Activated naive CD8-positive, alpha-beta T cell treated with anti-CD3 and anti-CD28 coated beads, Interleukin-2, amount 50 U/mL, for 16 hours (primary cell): ENCODE results near the gene SNX11.

ENCODE experiments used
- DNase-seq: peaks from one replicate; pipeline ENCODE4 v3.0.0-alpha.2; 2020; ENCODE audit warnings: low read depth, low spot score

Gene SNX11

DNA sequence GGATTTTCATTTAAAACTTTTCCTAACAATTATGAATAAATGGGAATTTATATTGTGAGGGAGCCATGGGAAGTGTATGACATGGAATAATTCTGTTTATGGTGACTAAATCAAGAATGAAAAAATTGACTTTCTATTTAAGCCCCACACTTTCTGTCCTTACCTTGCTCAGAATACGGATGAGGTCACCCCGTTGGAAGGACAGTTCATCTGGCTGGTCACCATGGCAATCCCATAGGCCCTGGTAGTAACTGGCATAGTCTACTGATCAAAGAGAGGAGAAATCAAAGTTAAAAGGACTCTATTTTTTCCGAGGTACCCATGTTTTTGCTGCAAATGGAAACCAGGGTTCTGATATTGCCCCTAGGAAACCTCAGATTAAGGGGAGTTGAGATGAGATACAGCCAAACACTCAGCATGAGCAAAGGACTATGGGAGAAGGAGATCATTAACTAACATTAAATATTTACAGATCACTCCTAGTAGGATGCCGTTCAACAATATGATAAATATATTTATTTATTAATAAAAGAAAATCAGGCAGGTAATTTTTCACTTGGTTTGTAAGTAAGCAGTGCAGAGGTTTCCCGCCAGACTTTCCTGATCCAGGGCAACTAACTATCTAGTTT lies 54.9 kb downstream of the SNX11 start:
- DNase-seq: no peak

DNA sequence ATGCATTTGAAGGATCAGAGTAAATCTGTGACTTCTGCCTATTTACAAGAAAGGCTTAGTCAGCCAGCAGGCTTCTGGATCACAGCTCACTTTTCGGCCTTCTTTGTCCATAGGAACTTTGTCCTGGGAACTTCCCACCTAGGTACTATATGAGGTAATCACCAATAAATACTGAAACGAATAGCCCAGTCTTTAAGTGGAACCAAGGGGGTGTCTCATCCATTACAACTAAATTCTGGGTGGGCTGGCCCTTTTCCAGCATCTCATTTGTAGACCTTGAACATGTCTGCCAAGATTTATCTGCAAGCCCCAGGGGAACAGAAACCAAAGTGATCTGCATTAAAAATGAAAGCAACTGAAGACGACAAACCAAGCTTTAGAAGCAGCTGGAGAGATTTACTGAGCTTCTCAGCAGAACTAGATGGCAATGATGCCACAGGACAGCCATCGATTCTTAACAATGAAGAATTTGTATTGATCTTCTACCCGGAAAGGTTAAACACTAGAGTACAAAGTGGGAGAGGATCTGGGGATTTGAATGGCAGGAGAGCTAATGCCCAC lies 55.5 kb downstream of the SNX11 start:
- no peak for DNase-seq

DNA sequence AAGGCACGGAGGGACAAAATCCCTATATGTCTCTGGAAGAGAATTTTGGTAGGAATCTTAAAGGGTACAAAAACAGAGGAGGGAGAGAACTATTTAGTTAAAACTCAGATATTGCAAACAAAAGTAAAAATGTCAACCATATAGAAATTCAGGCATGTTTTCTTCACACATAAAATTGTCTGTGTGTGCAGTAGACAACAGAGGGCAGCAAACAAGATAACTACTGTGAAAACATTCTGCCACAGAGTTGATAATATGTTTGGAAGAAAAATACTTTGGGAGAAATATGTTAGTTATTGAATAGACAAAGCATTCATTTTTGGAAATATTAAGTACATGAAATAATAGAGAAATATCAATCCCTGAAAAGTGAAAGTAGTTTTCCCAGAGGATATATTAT lies 56.2 kb downstream of the SNX11 start:
- DNase-seq: no peak

DNA sequence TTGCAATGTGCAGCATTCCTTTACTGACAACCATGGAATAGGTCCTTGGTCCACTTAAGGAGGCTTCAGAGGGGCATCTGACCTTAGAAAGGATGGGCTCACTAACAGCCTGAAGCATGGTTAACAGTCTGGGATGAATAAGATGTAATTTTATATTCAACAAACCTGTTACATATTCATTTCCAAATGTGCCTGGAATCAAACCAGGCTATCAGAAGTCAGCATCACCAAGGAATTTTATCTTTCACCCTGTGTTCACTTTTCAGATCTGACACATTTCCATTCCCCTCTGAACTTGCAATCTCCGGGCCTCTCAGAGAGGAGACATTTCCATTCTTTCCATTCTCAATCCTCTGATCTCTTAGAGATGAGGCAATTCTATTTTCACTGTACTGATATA lies 62.4 kb downstream of the SNX11 start:
- no peak for DNase-seq
